ENCODE measurements around the gene RHNO1. TPM values are rescaled to one million over a fixed set of nuclear protein-coding genes. Genes with fewer than 3 reads are reported as not detected.

RHNO1 gene
- total and polyA plus RNA-seq, 11 donors, result 3.1 to 15.0 (median 5.7) TPM

DNA sequence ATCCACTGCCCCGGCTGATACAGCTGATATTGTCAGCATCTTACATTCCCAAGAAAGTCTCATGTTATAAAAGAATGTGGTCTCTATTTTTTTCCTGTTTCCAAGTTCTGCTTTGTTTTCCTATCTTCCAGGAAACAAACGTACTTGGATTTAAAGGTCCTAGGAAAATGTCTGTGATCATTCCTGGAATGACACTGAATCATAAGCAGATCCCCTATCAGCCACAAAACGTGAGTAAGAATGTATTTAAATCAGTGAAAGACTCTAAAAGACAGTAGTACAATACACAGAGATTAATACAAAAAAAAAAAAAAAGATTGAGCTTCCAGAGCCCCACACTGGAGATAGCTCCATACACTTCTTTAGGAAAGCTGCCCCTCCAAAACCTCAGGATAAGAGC lies 60.5 kb downstream of the RHNO1 start:
- H3K36me3 ChIP-seq, result peaks cover 0 to 84% (median 56%) of the 10 kb centered on the region in 9 donors
- 79 to 85% (median 83%) methylated on average over 3 of the region's 3 CpGs for WGBS, 4 donors
- no peak overlapping the region for H3K4me3 ChIP-seq
- ATAC-seq (no peak), DNase-seq (no peak)
- TF ChIP-seq, protein P1, sequence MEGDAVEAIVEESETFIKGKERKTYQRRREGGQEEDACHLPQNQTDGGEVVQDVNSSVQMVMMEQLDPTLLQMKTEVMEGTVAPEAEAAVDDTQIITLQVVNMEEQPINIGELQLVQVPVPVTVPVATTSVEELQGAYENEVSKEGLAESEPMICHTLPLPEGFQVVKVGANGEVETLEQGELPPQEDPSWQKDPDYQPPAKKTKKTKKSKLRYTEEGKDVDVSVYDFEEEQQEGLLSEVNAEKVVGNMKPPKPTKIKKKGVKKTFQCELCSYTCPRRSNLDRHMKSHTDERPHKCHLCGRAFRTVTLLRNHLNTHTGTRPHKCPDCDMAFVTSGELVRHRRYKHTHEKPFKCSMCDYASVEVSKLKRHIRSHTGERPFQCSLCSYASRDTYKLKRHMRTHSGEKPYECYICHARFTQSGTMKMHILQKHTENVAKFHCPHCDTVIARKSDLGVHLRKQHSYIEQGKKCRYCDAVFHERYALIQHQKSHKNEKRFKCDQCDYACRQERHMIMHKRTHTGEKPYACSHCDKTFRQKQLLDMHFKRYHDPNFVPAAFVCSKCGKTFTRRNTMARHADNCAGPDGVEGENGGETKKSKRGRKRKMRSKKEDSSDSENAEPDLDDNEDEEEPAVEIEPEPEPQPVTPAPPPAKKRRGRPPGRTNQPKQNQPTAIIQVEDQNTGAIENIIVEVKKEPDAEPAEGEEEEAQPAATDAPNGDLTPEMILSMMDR (IDR thresholded peaks at IDR 0.05), result no peak
- TF ChIP-seq POLR2A (IDR thresholded peaks at IDR 0.05), result no peak
- intact Hi-C loops (cut with DNase I), result no loop called here
- no peaks in the 10 kb centered on the region for H3K4me1 ChIP-seq
- H3K27ac ChIP-seq, result no peak overlapping the region
- no peaks in the 10 kb centered on the region for H3K27me3 ChIP-seq
- H3K9me3 ChIP-seq, result no peaks in the 10 kb centered on the region

Other genes with a start within 250 kb of the RHNO1 start
- gene FKBP4, start 82.3 kb upstream of the RHNO1 start, total RNA-seq, result 10 to 100 TPM; 25.8 to 76.2 (median 44.0) TPM
- 10 to 100 TPM; 25.4 to 84.9 TPM for gene FKBP4, start 82.3 kb upstream of the RHNO1 start, polyA plus RNA-seq
- 10 to 100 TPM in 6 of 9 donors, 1 to 10 TPM in 3; 7.6 to 21.7 (median 12.1) TPM for gene ITFG2, start 64.6 kb upstream of the RHNO1 start, total RNA-seq
- 10 to 100 TPM; 10.2 to 15.6 TPM for gene ITFG2, start 64.6 kb upstream of the RHNO1 start, polyA plus RNA-seq
- 1 to 10 TPM; 1.9 to 3.1 (median 2.1) TPM for gene NRIP2, start 42.2 kb upstream of the RHNO1 start, total RNA-seq
- 1 to 10 TPM; 1.9 to 2.1 TPM for gene NRIP2, start 42.2 kb upstream of the RHNO1 start, polyA plus RNA-seq
- gene TEX52, start 20.2 kb upstream of the RHNO1 start, total RNA-seq, result not detected
- not detected for gene TEX52, start 20.2 kb upstream of the RHNO1 start, polyA plus RNA-seq
- 10 to 100 TPM in 1 of 9 donors, 1 to 10 TPM in 2, under 1 TPM in 6; 0.09 to 13.5 (median 0.68) TPM for gene FOXM1, start within 50 bp of the RHNO1 start, total RNA-seq
- under 1 TPM; 0.08 to 0.36 TPM for gene FOXM1, start within 50 bp of the RHNO1 start, polyA plus RNA-seq
- gene TULP3, start 13.7 kb downstream of the RHNO1 start, total RNA-seq, result 1 to 10 TPM; 3.5 to 10.0 (median 5.3) TPM
- 1 to 10 TPM; 2.6 to 5.6 TPM for gene TULP3, start 13.7 kb downstream of the RHNO1 start, polyA plus RNA-seq
- 10 to 100 TPM in 7 of 9 donors, 1 to 10 TPM in 2; 5.7 to 49.8 (median 16.1) TPM for gene TEAD4, start 82.2 kb downstream of the RHNO1 start, total RNA-seq
- 10 to 100 TPM in 1 of 2 donors, 1 to 10 TPM in 1; 7.3 to 59.2 TPM for gene TEAD4, start 82.2 kb downstream of the RHNO1 start, polyA plus RNA-seq
- gene TSPAN9, start 200.2 kb downstream of the RHNO1 start, total RNA-seq, result 100 to 1,000 TPM in 8 of 9 donors, 10 to 100 TPM in 1; 70.0 to 387 (median 158) TPM
- 100 to 1,000 TPM; 109 to 120 TPM for gene TSPAN9, start 200.2 kb downstream of the RHNO1 start, polyA plus RNA-seq